ENCODE data around the gene HTR4. TPM values are rescaled to one million over a fixed set of nuclear protein-coding genes. Genes with fewer than 3 reads are reported as not detected.

HTR4 gene
- total RNA-seq, 4 donors from 2014 or later = 17.6 to 21.3 (median 19.9) TPM

- no peaks in the 10 kb centered on the region for H3K27me3 ChIP-seq
- no peak overlapping the region for H3K4me3 ChIP-seq
- no peaks in the 10 kb centered on the region for H3K4me1 ChIP-seq
- intact Hi-C loops (cut with DNase I; ENCODE audit: low total_unique reads) (no loop called here), in situ Hi-C loops (cut with MboI; ENCODE audit: low pct_ligation_motif_present in 1 of 4, low pct_unique_long_range_greater_than_20kb in 1 of 4, low sequenced_read_pairs in 3 of 4) (no loop called here)
- H3K27ac ChIP-seq = no peak overlapping the region
- TF ChIP-seq POLR2A (IDR thresholded peaks at IDR 0.05) (no peak), POLR2AphosphoS5 (IDR thresholded peaks at IDR 0.05) (no peak), EP300 (IDR thresholded peaks at IDR 0.05; ENCODE audit: low read depth) (no peak), CTCF (IDR thresholded peaks at IDR 0.05) (no peak)
- no peak for DNase-seq
- H3K36me3 ChIP-seq = peaks cover 0 to 2% (median 0%) of the 10 kb centered on the region in 4 donors
- peaks cover 4 to 6% of the 10 kb centered on the region in 2 donors for H3K9me3 ChIP-seq
- 85 to 87% methylated on average over 4 to 5 of the region's 5 CpGs for WGBS, 2 donors (ENCODE audit: low coverage in 1 of 2)
These were observed 129.6 kb downstream of the HTR4 start for GRCh38 chr5:148524721-148525120.

GRCh38 chr5:148523139-148523538, 131.2 kb downstream of the HTR4 start:
- no peak overlapping the region for H3K4me3 ChIP-seq
- H3K9me3 ChIP-seq = no peaks in the 10 kb centered on the region
- intact Hi-C loops (cut with DNase I; ENCODE audit: low total_unique reads) = no loop called here
- H3K27ac ChIP-seq = no peak overlapping the region
- 75 to 84% methylated on average over 5 of the region's 5 CpGs for WGBS, 2 donors (ENCODE audit: low coverage in 1 of 2)
- H3K4me1 ChIP-seq = no peaks in the 10 kb centered on the region
- H3K27me3 ChIP-seq = no peaks in the 10 kb centered on the region
- no peak for DNase-seq
- in situ Hi-C loops (cut with MboI; ENCODE audit: low pct_ligation_motif_present in 1 of 4, low pct_unique_long_range_greater_than_20kb in 1 of 4, low sequenced_read_pairs in 3 of 4) = no loop called here
- TF ChIP-seq POLR2A (IDR thresholded peaks at IDR 0.05) (no peak), POLR2AphosphoS5 (IDR thresholded peaks at IDR 0.05) (no peak), CTCF (IDR thresholded peaks at IDR 0.05) (no peak), EP300 (IDR thresholded peaks at IDR 0.05; ENCODE audit: low read depth) (no peak)
- no peaks in the 10 kb centered on the region for H3K36me3 ChIP-seq

GRCh38 chr5:148515460-148515859, 138.9 kb downstream of the HTR4 start:
- intact Hi-C loops (cut with DNase I; ENCODE audit: low total_unique reads) (no loop called here), in situ Hi-C loops (cut with MboI; ENCODE audit: low pct_ligation_motif_present in 1 of 4, low pct_unique_long_range_greater_than_20kb in 1 of 4, low sequenced_read_pairs in 3 of 4) (no loop called here)
- Histone ChIP-seq H3K27ac (no peak overlapping the region), H3K27me3 (no peaks in the 10 kb centered on the region), H3K4me3 (no peak overlapping the region), H3K4me1 (no peaks in the 10 kb centered on the region), H3K9me3 (peaks cover 0 to 7% of the 10 kb centered on the region in 2 donors), H3K36me3 (peaks cover 0 to 3% (median 0%) of the 10 kb centered on the region in 4 donors)
- no peak for TF ChIP-seq CTCF (IDR thresholded peaks at IDR 0.05)
- DNase-seq = no peak
- WGBS, 2 donors (ENCODE audit: low coverage in 1 of 2) = 70 to 86% methylated on average over 2 of the region's 2 CpGs

- in situ Hi-C loops (cut with MboI; ENCODE audit: low pct_ligation_motif_present in 1 of 4, low pct_unique_long_range_greater_than_20kb in 1 of 4, low sequenced_read_pairs in 3 of 4) (no loop called here), intact Hi-C loops (cut with DNase I; ENCODE audit: low total_unique reads) (no loop called here)
- no peak for DNase-seq
- H3K36me3 ChIP-seq = peaks cover 0 to 3% (median 0%) of the 10 kb centered on the region in 4 donors
- no peaks in the 10 kb centered on the region for H3K4me1 ChIP-seq
- H3K27me3 ChIP-seq = no peaks in the 10 kb centered on the region
- H3K27ac ChIP-seq = no peak overlapping the region
- TF ChIP-seq EP300 (IDR thresholded peaks at IDR 0.05; ENCODE audit: low read depth) = no peak
- TF ChIP-seq POLR2A (IDR thresholded peaks at IDR 0.05) = no peak
- no peak for TF ChIP-seq CTCF (IDR thresholded peaks at IDR 0.05)
- TF ChIP-seq POLR2AphosphoS5 (IDR thresholded peaks at IDR 0.05) = no peak
- H3K9me3 ChIP-seq = peaks cover 0 to 7% of the 10 kb centered on the region in 2 donors
- H3K4me3 ChIP-seq = no peak overlapping the region
These were observed 140.0 kb downstream of the HTR4 start for GRCh38 chr5:148514344-148514743.
